CD4-positive, CD25-positive, alpha-beta regulatory T cell (primary cell): ENCODE data around the gene ALKBH3. TPM values are rescaled to one million over a fixed set of nuclear protein-coding genes. Genes with fewer than 3 reads are reported as not detected.

Source experiments
- ATAC-seq, 2 donors: fragments of 150-1000 bp; cut with Tn5 transposase; one replicate each; pipeline ENCODE4 v1.10.0; 2021; ENCODE audit warnings: low read depth in 2 of 2, moderate number of reproducible peaks in 2 of 2, moderate library complexity in 1 of 2
- DNase-seq, 3 donors: peaks; one replicate each; pipeline versions ENCODE4 v3.0.0 to v3.0.0-alpha.2; 2012 to 2022; ENCODE audit warnings: mixed read lengths in 1 of 3
- H3K27ac ChIP-seq: one replicate; pipeline ENCODE4 v1.7.0; 2013; ENCODE audit warnings: mild to moderate bottlenecking, low read length; ENCODE audit not compliant: insufficient read depth, poor library complexity, severe bottlenecking
- H3K27me3 ChIP-seq: one replicate; pipeline ENCODE4 v1.7.0; 2013; ENCODE audit warnings: low read length; ENCODE audit not compliant: control insufficient read depth, insufficient read depth
- H3K36me3 ChIP-seq: one replicate; pipeline ENCODE4 v1.7.0; 2013; ENCODE audit warnings: mild to moderate bottlenecking, low read length, moderate library complexity; ENCODE audit not compliant: control insufficient read depth, insufficient read depth
- H3K4me1 ChIP-seq: 2 replicates; pipeline ENCODE4 v1.7.0; 2013; ENCODE audit warnings: mild to moderate bottlenecking, low read length; ENCODE audit not compliant: insufficient read depth, control insufficient read depth, poor library complexity, severe bottlenecking
- H3K4me3 ChIP-seq: one replicate; pipeline ENCODE4 v1.7.0; 2013; ENCODE audit warnings: low read depth, mild to moderate bottlenecking, low read length, moderate library complexity
- H3K9me3 ChIP-seq, 2 experiments: 1 replicate in 1 of 2; 2 replicates in 1 of 2; pipeline ENCODE4 v1.7.0; 2013; ENCODE audit warnings: low read length in 2 of 2, mild to moderate bottlenecking in 1 of 2, moderate library complexity in 1 of 2; ENCODE audit not compliant: control insufficient read depth in 2 of 2
- H3K27ac Mint-ChIP-seq, 3 donors: one replicate each; pipeline ENCODE4 v1.8.0; 2020 to 2022; ENCODE audit warnings: mild to moderate bottlenecking in 3 of 3, mixed read lengths in 3 of 3, moderate library complexity in 2 of 3
- H3K27me3 Mint-ChIP-seq: one replicate; pipeline ENCODE4 v1.8.0; 2022; ENCODE audit warnings: mild to moderate bottlenecking, mixed read lengths
- H3K36me3 Mint-ChIP-seq: one replicate; pipeline ENCODE4 v1.8.0; 2020; ENCODE audit warnings: mixed read lengths
- H3K4me1 Mint-ChIP-seq, 4 donors: one replicate each; pipeline ENCODE4 v1.8.0; 2020 to 2022; ENCODE audit warnings: mixed read lengths in 4 of 4, mild to moderate bottlenecking in 1 of 4
- H3K4me3 Mint-ChIP-seq, 4 donors: one replicate each; pipeline ENCODE4 v1.8.0; 2020 to 2022; ENCODE audit warnings: mild to moderate bottlenecking in 4 of 4, mixed read lengths in 4 of 4, moderate library complexity in 3 of 4
- H3K9me3 Mint-ChIP-seq, 7 donors: one replicate each; pipeline ENCODE4 v1.8.0; 2020 to 2022; ENCODE audit warnings: mixed read lengths in 7 of 7, mild to moderate bottlenecking in 3 of 7, moderate library complexity in 2 of 7
- polyA plus RNA-seq, 4 donors: library from polyadenylated mRNA; unstranded; fragments of 300-500 nt; fragmentation: Illumina TruSeq; gene quantifications; one replicate each; pipeline ENCODE4 v1.2.3, GENCODE V29; 2021
- total RNA-seq: library from RNA; stranded (reverse); gene quantifications from one replicate; pipeline ENCODE4 v1.2.3, GENCODE V29; 2022

Gene ALKBH3
- total RNA-seq (17.4 TPM), polyA plus RNA-seq (10 to 100 TPM; 28.6 to 49.7 (median 41.1) TPM)

GRCh38 chr11:43880640-43881159 lies at the start of gene ALKBH3:
TSS of gene ALKBH3 (plus strand) at chr11:43880831. CDS start at chr11:43882653, 1,822 bp downstream.
- peak within 1 kb of the TSS; percentile 58 for H3K27ac ChIP-seq
- ATAC-seq: peak; percentile 100
- H3K27me3 ChIP-seq: peaks cover 21% of the 10 kb centered on the region
- Mint-ChIP-seq H3K36me3 (peaks cover 24% of the 10 kb centered on the region), H3K4me3 (peak within 1 kb of the TSS; percentile 85 to 98 (median 95)), H3K4me1 (peaks cover 11 to 42% (median 29%) of the 10 kb centered on the region in 4 donors), H3K27me3 (peaks cover 37% of the 10 kb centered on the region), H3K27ac (peak within 1 kb of the TSS; percentile 90 to 96 (median 96)), H3K9me3 (peaks cover 1 to 7% (median 3%) of the 10 kb centered on the region in 7 donors)
- peaks cover 26% of the 10 kb centered on the region for H3K4me1 ChIP-seq
- DNase-seq: peak; percentile 82 to 97 (median 90)
- peak within 1 kb of the TSS; percentile 96 for H3K4me3 ChIP-seq
- peaks cover 24% of the 10 kb centered on the region for H3K36me3 ChIP-seq
- peaks cover 0 to 3% of the 10 kb centered on the region in 2 experiments for H3K9me3 ChIP-seq

GRCh38 chr11:43830928-43831440 lies 49.6 kb upstream of the ALKBH3 start:
- no peaks in the 10 kb centered on the region for H3K9me3 Mint-ChIP-seq
- no peaks in the 10 kb centered on the region for H3K4me1 Mint-ChIP-seq
- no peak overlapping the region for H3K4me3 ChIP-seq
- H3K36me3 Mint-ChIP-seq: peaks cover 21% of the 10 kb centered on the region
- H3K36me3 ChIP-seq: no peaks in the 10 kb centered on the region
- no peaks in the 10 kb centered on the region for H3K27me3 Mint-ChIP-seq
- ATAC-seq: peak; percentile 78 to 82
- H3K27ac ChIP-seq: no peak overlapping the region
- no peaks in the 10 kb centered on the region for H3K27me3 ChIP-seq
- H3K4me3 Mint-ChIP-seq: no peak overlapping the region
- peak in 1 of 3 donors; percentile 7 for DNase-seq
- H3K27ac Mint-ChIP-seq: peak overlapping the region in 1 of 3 donors; percentile 48
- no peaks in the 10 kb centered on the region for H3K4me1 ChIP-seq
- no peaks in the 10 kb centered on the region for H3K9me3 ChIP-seq

GRCh38 chr11:43832536-43832935 lies 48.1 kb upstream of the ALKBH3 start:
- H3K4me3 ChIP-seq: no peak overlapping the region
- Mint-ChIP-seq H3K36me3 (peaks cover 21% of the 10 kb centered on the region), H3K27ac (no peak overlapping the region), H3K4me1 (no peaks in the 10 kb centered on the region), H3K4me3 (no peak overlapping the region), H3K9me3 (no peaks in the 10 kb centered on the region), H3K27me3 (no peaks in the 10 kb centered on the region)
- H3K36me3 ChIP-seq: no peaks in the 10 kb centered on the region
- DNase-seq (no peak), ATAC-seq (no peak)
- no peaks in the 10 kb centered on the region for H3K4me1 ChIP-seq
- H3K9me3 ChIP-seq: no peaks in the 10 kb centered on the region
- H3K27ac ChIP-seq: no peak overlapping the region
- no peaks in the 10 kb centered on the region for H3K27me3 ChIP-seq

GRCh38 chr11:43833657-43834073 lies 47.0 kb upstream of the ALKBH3 start:
- Histone ChIP-seq H3K27ac (no peak overlapping the region), H3K9me3 (no peaks in the 10 kb centered on the region), H3K4me3 (no peak overlapping the region), H3K36me3 (no peaks in the 10 kb centered on the region), H3K4me1 (no peaks in the 10 kb centered on the region), H3K27me3 (no peaks in the 10 kb centered on the region)
- Mint-ChIP-seq H3K36me3 (peaks cover 24% of the 10 kb centered on the region), H3K27ac (no peak overlapping the region), H3K27me3 (no peaks in the 10 kb centered on the region), H3K4me3 (no peak overlapping the region), H3K9me3 (no peaks in the 10 kb centered on the region), H3K4me1 (no peaks in the 10 kb centered on the region)
- DNase-seq (no peak), ATAC-seq (no peak)

GRCh38 chr11:43834286-43834685 lies 46.3 kb upstream of the ALKBH3 start:
- Mint-ChIP-seq H3K27me3 (no peaks in the 10 kb centered on the region), H3K36me3 (peaks cover 30% of the 10 kb centered on the region), H3K9me3 (no peaks in the 10 kb centered on the region), H3K27ac (no peak overlapping the region), H3K4me3 (no peak overlapping the region), H3K4me1 (no peaks in the 10 kb centered on the region)
- Histone ChIP-seq H3K36me3 (peaks cover 2% of the 10 kb centered on the region), H3K4me3 (no peak overlapping the region), H3K27ac (no peak overlapping the region), H3K9me3 (no peaks in the 10 kb centered on the region), H3K4me1 (no peaks in the 10 kb centered on the region), H3K27me3 (no peaks in the 10 kb centered on the region)
- DNase-seq (no peak), ATAC-seq (no peak)

- Histone ChIP-seq H3K4me3 (no peak overlapping the region), H3K27me3 (no peaks in the 10 kb centered on the region), H3K9me3 (no peaks in the 10 kb centered on the region), H3K27ac (no peak overlapping the region), H3K36me3 (peaks cover 2% of the 10 kb centered on the region), H3K4me1 (no peaks in the 10 kb centered on the region)
- no peak for ATAC-seq
- no peaks in the 10 kb centered on the region for H3K27me3 Mint-ChIP-seq
- H3K4me3 Mint-ChIP-seq: no peak overlapping the region
- no peak for DNase-seq
- peaks cover 32% of the 10 kb centered on the region for H3K36me3 Mint-ChIP-seq
- no peak overlapping the region for H3K27ac Mint-ChIP-seq
- no peaks in the 10 kb centered on the region for H3K4me1 Mint-ChIP-seq
- no peaks in the 10 kb centered on the region for H3K9me3 Mint-ChIP-seq
These were observed 45.5 kb upstream of the ALKBH3 start for GRCh38 chr11:43835104-43835503.

- H3K4me1 ChIP-seq: no peaks in the 10 kb centered on the region
- no peak overlapping the region for H3K4me3 Mint-ChIP-seq
- no peak for ATAC-seq
- DNase-seq: no peak
- H3K9me3 Mint-ChIP-seq: no peaks in the 10 kb centered on the region
- no peak overlapping the region for H3K27ac ChIP-seq
- no peaks in the 10 kb centered on the region for H3K9me3 ChIP-seq
- no peak overlapping the region for H3K27ac Mint-ChIP-seq
- peaks cover 2% of the 10 kb centered on the region for H3K36me3 ChIP-seq
- H3K27me3 Mint-ChIP-seq: no peaks in the 10 kb centered on the region
- no peaks in the 10 kb centered on the region for H3K4me1 Mint-ChIP-seq
- H3K4me3 ChIP-seq: no peak overlapping the region
- H3K27me3 ChIP-seq: no peaks in the 10 kb centered on the region
- peaks cover 26% of the 10 kb centered on the region for H3K36me3 Mint-ChIP-seq
These were observed 42.8 kb upstream of the ALKBH3 start for GRCh38 chr11:43837879-43838278.

- ATAC-seq (no peak), DNase-seq (no peak)
- Mint-ChIP-seq H3K4me3 (no peak overlapping the region), H3K4me1 (no peaks in the 10 kb centered on the region), H3K36me3 (peaks cover 30% of the 10 kb centered on the region), H3K9me3 (no peaks in the 10 kb centered on the region), H3K27ac (no peak overlapping the region), H3K27me3 (no peaks in the 10 kb centered on the region)
- Histone ChIP-seq H3K36me3 (peaks cover 2% of the 10 kb centered on the region), H3K4me1 (no peaks in the 10 kb centered on the region), H3K4me3 (no peak overlapping the region), H3K27ac (no peak overlapping the region), H3K9me3 (no peaks in the 10 kb centered on the region), H3K27me3 (no peaks in the 10 kb centered on the region)
These were observed 38.6 kb upstream of the ALKBH3 start for GRCh38 chr11:43842021-43842420.
